HFF-Myc (cell line): Measurements from ENCODE around the gene VSTM4.

ENCODE experiments used
- DNase-seq: peaks from one replicate; pipeline ENCODE4 v3.0.0-alpha.2; 2011; ENCODE audit warnings: low read depth; ENCODE audit errors: extremely low read depth
- H3K4me3 ChIP-seq: replicated peaks from 2 replicates; pipeline ENCODE4 v1.5.1; 2011; ENCODE audit warnings: low read depth, mild to moderate bottlenecking, control low read depth, low read length
- TF ChIP-seq, protein P1 (sequence below): IDR thresholded peaks from 2 replicates; pipeline ENCODE4 v1.5.1; 2012; ENCODE audit warnings: mild to moderate bottlenecking, low read depth, low read length, control low read depth; ENCODE audit errors: missing control alignments

Gene VSTM4

DNA sequence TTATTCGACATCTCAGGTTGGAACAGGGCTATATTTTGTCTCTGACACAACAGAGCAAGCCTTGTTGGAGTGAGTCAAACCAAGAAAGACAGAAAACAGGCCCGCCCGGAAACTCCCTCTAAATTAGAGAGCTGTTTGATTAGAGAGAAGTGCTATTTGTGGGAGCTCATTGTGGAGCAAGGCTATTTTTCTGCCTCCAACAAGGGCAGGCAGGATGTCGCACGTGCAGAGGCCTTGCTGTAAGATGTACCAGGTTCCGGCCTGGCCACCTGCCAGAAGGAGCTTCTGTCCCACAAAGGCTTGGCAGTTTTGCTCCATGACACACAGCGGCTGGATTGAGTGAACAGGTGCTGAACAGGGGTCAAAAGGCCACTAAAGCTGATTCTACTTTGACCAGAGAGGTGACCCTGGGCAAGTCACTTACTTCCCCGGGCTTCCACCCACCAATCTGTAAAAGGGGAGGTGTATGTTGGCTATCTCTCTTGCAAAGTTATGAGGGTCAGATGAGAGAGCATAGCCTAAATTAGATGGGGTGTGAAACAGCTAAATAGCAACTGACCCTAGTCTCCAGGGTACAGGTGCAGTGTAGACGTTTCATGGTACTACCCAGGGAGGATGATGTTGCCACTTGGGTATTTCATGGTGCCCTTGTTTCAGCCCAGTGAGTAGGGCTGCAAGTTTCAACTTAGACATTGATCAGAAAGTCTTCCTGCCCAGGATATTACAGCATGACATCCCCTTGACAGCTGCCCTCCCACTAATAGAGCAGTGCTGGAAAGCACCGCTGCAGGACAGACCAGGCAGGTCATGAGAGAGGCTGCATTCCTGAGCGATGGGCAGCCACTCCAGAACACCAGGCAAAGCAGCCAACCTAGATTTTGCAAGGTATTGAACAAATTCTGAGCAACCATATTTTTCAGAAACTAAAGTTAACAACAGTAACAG lies 62.0 kb downstream of the VSTM4 start:
- TF ChIP-seq, protein P1, sequence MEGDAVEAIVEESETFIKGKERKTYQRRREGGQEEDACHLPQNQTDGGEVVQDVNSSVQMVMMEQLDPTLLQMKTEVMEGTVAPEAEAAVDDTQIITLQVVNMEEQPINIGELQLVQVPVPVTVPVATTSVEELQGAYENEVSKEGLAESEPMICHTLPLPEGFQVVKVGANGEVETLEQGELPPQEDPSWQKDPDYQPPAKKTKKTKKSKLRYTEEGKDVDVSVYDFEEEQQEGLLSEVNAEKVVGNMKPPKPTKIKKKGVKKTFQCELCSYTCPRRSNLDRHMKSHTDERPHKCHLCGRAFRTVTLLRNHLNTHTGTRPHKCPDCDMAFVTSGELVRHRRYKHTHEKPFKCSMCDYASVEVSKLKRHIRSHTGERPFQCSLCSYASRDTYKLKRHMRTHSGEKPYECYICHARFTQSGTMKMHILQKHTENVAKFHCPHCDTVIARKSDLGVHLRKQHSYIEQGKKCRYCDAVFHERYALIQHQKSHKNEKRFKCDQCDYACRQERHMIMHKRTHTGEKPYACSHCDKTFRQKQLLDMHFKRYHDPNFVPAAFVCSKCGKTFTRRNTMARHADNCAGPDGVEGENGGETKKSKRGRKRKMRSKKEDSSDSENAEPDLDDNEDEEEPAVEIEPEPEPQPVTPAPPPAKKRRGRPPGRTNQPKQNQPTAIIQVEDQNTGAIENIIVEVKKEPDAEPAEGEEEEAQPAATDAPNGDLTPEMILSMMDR, result no peak
- no peak for DNase-seq
- no peak overlapping the region for H3K4me3 ChIP-seq

DNA sequence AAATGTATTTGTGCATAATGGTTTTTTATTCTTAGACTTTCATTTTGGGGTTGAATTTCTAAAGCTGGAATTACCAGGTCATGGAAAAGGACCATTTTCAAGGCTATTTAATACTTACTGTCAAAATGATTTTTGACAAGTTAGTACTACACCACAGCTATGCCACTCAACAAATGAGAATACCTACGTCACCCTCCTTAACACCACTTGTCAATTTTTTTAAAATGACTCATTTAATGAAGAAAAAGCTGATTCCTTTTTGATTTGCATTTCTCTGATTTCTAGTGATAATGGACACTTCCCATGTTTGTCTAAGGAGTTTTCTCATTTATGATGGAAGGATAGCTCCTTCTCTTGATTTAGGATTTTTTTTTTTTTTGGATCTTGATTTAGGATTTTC lies 63.3 kb downstream of the VSTM4 start:
- no peak for DNase-seq
- TF ChIP-seq, protein P1, result no peak
- no peak overlapping the region for H3K4me3 ChIP-seq

DNA sequence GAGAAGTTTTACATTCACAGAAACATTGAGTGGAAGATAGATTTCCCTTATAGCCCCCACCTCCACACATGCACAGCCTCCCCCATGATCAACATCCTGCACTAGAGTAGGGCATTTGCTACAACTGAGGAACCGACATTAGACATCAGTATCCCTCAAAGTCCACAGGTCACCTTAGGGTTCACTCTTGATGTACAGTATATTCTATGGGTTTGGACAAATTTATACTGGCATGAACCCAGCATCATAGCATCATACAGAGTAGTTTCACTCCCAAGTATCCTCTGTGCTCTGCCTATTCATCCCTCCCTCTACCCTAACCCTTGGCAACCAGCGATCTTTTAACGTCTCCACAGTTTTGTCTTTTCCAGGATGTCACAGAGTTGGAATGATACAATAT lies 64.4 kb downstream of the VSTM4 start:
- DNase-seq, result no peak
- H3K4me3 ChIP-seq, result no peak overlapping the region
- TF ChIP-seq, protein P1, result no peak

DNA sequence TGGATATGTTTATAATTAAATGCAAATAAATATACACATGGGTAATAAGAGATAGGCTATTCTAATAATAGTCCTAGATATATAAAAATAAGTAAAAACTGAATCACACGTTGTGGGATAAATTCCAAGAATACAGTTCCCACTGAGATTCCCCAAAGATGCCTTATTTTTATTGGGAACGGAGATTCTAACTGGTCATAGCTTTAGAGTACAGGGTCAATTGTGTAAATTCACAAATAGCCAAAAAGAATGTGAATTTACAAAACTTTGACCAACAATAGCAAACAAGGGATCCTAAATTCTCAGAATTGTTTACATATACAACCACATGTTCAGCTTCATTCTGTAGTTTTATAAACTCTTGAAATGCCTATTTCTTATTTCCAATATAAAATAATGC lies 65.0 kb downstream of the VSTM4 start:
- TF ChIP-seq, protein P1, result no peak

DNA sequence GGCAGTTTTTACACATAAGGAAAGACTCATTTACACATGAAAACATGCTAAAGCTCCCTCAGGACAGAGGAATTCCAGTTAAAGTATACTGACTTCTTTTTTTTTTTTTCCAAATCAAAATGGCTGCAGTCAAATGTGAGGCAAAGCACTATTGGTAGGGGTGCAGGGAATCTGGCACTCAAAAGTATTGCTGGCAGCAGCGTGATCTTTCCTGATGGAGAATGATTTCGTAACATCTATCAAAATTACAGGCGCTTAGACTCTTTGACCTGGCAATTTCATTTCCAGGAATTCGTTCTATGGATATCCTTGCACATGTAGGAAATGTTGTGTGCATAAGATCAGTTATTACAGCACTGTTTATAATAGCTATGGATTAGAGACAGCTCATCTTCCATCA lies 65.7 kb downstream of the VSTM4 start:
- H3K4me3 ChIP-seq, result no peak overlapping the region
- TF ChIP-seq, protein P1, result no peak
- no peak for DNase-seq

More for the DNA sequence above, 65.0 kb downstream of the VSTM4 start:
- DNase-seq, result no peak
- no peak overlapping the region for H3K4me3 ChIP-seq

DNA sequence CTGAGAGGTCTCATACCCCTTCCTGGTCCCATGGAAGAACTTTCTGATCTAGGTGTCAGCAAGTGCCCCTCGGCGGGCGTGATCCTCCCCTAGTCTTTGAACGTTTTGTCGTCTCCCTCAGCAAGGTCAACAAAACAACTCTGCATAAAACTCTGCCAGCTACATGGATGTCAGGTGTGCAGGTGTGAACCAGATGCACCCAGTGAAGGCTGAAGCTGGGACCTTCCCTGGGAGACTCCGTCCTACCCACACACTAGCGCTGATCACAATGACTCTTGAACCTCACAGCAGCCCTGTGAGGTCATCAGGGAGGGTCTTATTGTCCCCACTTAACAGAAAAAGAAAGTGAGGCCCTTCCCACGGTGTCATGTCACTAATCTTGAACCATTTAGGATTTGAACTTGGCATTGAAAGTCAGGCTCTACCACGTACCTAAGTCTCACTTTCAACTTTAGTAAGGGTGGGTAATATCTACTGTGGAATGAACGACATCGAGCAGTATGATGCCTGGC lies 68.1 kb downstream of the VSTM4 start:
- DNase-seq, result no peak
- H3K4me3 ChIP-seq, result no peak overlapping the region

More for the DNA sequence above, 68.1 kb downstream of the VSTM4 start:
- TF ChIP-seq, protein P1, result no peak
